KMS-11 (cell line): ENCODE results near the gene ARHGAP24.

Source experiments
- H2AFZ ChIP-seq: fragments of 200-600 bp; sonication (generic); 2 replicates; pipeline ENCODE4 v1.6.1; 2016; ENCODE audit warnings: antibody characterized with exemption, mixed run types, low read depth
- H3K27ac ChIP-seq: fragments of 200-600 bp; sonication (generic); 2 replicates; pipeline ENCODE4 v1.6.1; 2016; ENCODE audit warnings: mild to moderate bottlenecking, mixed run types
- H3K27me3 ChIP-seq: fragments of 200-600 bp; sonication (generic); 2 replicates; pipeline ENCODE4 v1.6.1; 2017; ENCODE audit warnings: mild to moderate bottlenecking, low read depth, mixed run types, moderate library complexity; ENCODE audit not compliant: insufficient read depth
- H3K36me3 ChIP-seq: fragments of 200-600 bp; sonication (generic); 2 replicates; pipeline ENCODE4 v1.6.1; 2017; ENCODE audit warnings: mild to moderate bottlenecking, mixed run types; ENCODE audit not compliant: insufficient read depth
- H3K4me1 ChIP-seq: fragments of 200-600 bp; sonication (generic); 2 replicates; pipeline ENCODE4 v1.6.1; 2016; ENCODE audit warnings: mild to moderate bottlenecking, low read depth, mixed run types; ENCODE audit not compliant: poor library complexity, severe bottlenecking
- H3K4me2 ChIP-seq: fragments of 200-600 bp; sonication (generic); 2 replicates; pipeline ENCODE4 v1.7.0; 2016; ENCODE audit warnings: mild to moderate bottlenecking, mixed run types
- H3K4me3 ChIP-seq: fragments of 200-600 bp; sonication (generic); IDR thresholded peaks from 2 replicates; pipeline ENCODE4 v1.6.1; 2017; ENCODE audit warnings: low read depth, low read length, mixed read lengths; ENCODE audit not compliant: insufficient read depth
- H3K79me2 ChIP-seq: fragments of 200-600 bp; sonication (generic); 2 replicates; pipeline ENCODE4 v1.6.1; 2016; ENCODE audit warnings: low read depth, mixed run types; ENCODE audit not compliant: insufficient read depth
- H3K9ac ChIP-seq: fragments of 200-600 bp; sonication (generic); 2 replicates; pipeline ENCODE4 v1.6.1; 2016; ENCODE audit warnings: mild to moderate bottlenecking, mixed run types
- H4K20me1 ChIP-seq: fragments of 200-600 bp; sonication (generic); 2 replicates; pipeline ENCODE4 v1.6.1; 2016; ENCODE audit warnings: mild to moderate bottlenecking, mixed run types; ENCODE audit not compliant: insufficient read depth
- TF ChIP-seq, protein P1 (sequence below): fragments of 200-600 bp; sonication (generic); conservative IDR thresholded peaks from 2 replicates; pipeline ENCODE4 v1.6.1; 2017; ENCODE audit warnings: low read depth, mild to moderate bottlenecking, antibody characterized with exemption, low read length, moderate library complexity, mixed read lengths

The ARHGAP24 gene

DNA sequence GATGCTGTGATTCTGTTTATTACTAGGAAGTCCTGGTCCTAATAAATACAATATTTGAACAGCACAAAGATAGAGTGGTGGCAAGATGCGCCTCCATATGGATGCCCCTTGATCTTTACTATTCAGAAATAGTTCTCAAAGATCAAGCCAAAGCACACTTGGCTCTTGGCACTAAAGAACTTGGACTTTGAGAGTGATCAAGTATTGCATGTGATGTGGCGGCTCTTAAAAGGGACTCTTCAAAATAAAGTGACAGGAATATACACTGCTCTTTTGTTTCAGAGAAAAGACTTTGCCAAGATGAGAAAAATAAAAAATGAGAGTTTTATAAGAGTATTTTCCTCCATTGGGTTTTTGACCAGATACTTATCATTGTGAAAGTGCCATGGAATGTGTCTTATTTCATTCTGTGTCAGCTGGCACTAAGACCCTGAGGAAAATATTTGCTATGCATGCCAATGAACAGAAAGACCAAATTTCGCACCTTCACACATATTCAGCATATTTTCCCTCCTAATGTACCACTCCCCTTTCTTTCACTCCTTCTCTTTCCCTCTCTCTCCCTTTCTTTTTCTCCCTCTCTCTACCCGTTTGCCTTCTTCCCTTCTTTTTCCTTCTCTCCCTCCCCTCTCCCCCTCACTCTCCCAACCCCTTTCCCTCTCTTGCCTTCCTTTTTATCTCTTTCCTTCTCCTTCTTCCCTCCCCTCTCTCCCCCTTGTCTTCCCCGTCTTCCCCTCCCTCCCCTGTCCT, 35.1 kb downstream of the ARHGAP24 start:
- no peak overlapping the region for H3K27ac ChIP-seq
- no peaks in the 10 kb centered on the region for H3K79me2 ChIP-seq
- H3K27me3 ChIP-seq = no peaks in the 10 kb centered on the region
- H3K4me3 ChIP-seq = no peak overlapping the region
- H2AFZ ChIP-seq = no peak overlapping the region
- TF ChIP-seq, protein P1, sequence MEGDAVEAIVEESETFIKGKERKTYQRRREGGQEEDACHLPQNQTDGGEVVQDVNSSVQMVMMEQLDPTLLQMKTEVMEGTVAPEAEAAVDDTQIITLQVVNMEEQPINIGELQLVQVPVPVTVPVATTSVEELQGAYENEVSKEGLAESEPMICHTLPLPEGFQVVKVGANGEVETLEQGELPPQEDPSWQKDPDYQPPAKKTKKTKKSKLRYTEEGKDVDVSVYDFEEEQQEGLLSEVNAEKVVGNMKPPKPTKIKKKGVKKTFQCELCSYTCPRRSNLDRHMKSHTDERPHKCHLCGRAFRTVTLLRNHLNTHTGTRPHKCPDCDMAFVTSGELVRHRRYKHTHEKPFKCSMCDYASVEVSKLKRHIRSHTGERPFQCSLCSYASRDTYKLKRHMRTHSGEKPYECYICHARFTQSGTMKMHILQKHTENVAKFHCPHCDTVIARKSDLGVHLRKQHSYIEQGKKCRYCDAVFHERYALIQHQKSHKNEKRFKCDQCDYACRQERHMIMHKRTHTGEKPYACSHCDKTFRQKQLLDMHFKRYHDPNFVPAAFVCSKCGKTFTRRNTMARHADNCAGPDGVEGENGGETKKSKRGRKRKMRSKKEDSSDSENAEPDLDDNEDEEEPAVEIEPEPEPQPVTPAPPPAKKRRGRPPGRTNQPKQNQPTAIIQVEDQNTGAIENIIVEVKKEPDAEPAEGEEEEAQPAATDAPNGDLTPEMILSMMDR = no peak
- no peaks in the 10 kb centered on the region for H3K4me1 ChIP-seq
- no peak overlapping the region for H3K4me2 ChIP-seq
- H3K36me3 ChIP-seq = no peaks in the 10 kb centered on the region
- no peaks in the 10 kb centered on the region for H4K20me1 ChIP-seq
- H3K9ac ChIP-seq = no peak overlapping the region

DNA sequence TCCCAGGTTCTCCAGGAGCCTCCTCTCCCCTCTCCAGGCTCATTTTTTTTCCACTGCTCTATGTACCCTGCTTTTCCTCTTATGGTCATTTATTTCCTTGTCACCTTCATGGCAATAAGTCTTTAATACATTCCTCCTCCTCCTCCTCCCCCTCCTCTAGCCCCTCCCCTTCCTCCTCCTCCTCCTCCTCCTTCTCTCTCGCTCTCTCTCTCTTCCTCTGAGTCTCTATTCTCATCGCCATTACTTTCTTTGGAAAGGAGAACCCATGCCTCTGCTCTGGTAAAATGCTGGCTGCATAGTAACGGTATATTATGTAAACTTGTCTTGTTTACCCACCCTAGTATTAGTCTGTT, 35.7 kb downstream of the ARHGAP24 start:
- no peak overlapping the region for H3K4me3 ChIP-seq
- H3K79me2 ChIP-seq = no peaks in the 10 kb centered on the region
- H3K4me2 ChIP-seq = no peak overlapping the region
- no peaks in the 10 kb centered on the region for H3K27me3 ChIP-seq
- no peak overlapping the region for H3K9ac ChIP-seq
- TF ChIP-seq, protein P1 = no peak
- H3K4me1 ChIP-seq = no peaks in the 10 kb centered on the region
- no peak overlapping the region for H3K27ac ChIP-seq
- no peak overlapping the region for H2AFZ ChIP-seq
- H3K36me3 ChIP-seq = no peaks in the 10 kb centered on the region
- H4K20me1 ChIP-seq = no peaks in the 10 kb centered on the region

DNA sequence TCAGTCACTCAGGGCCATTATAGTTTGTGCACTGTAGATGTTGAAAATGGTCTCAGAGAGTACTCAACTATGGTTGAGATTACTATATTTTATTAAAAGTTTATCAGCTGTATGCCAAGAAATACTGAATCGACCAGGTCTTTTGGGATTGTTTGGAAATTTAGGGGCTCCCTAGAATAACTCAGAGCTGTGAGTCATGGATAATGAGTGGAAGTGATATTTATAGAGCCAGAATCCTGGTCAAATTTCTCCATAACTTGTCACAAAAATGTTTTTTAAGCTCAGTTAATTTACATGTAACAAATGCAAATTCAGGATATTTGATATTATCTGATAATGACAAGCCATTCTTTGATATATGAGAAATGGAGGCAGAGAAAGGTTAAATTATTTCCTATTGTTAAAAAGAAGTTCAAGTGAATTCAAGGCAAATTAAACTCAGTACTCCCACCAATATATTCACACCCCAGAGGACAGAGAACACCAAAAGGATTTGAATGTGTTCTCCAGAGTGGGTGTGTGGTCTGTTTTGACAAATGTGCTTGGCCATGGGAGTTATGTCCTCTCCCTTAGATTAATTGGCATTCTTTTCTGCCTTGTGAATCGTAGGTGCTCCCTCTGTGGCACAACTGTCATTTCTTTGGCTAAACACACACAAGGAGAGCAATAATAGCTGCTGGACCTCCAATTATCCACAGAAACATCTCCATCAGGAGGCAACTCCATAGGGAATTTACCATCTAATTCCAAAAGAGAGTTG, 37.7 kb downstream of the ARHGAP24 start:
- Histone ChIP-seq H2AFZ (no peak overlapping the region), H3K4me1 (no peaks in the 10 kb centered on the region), H4K20me1 (no peaks in the 10 kb centered on the region), H3K79me2 (no peaks in the 10 kb centered on the region), H3K4me3 (no peak overlapping the region), H3K4me2 (no peak overlapping the region), H3K27ac (no peak overlapping the region), H3K27me3 (no peaks in the 10 kb centered on the region), H3K36me3 (no peaks in the 10 kb centered on the region), H3K9ac (no peak overlapping the region)
- TF ChIP-seq, protein P1 = no peak

DNA sequence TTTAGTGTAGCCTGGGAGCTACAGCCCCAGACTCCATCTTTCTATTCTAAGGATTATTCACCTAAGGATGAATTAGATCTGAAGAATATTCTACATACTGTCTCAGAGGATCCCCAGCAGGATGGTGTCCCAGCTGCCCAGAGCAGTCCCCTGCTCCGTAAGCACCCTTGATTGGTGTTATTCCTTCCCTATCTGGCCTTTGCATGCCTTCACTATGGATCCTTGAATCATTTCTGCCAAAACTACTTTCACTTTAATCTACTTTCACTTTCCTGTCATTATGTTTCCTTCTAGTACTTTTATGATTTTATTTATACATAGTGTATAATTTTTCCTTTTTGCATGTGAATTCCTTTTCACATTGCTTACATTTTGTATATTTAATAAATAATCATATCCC, 39.2 kb downstream of the ARHGAP24 start:
- H3K79me2 ChIP-seq = no peaks in the 10 kb centered on the region
- H3K4me2 ChIP-seq = no peak overlapping the region
- no peaks in the 10 kb centered on the region for H4K20me1 ChIP-seq
- TF ChIP-seq, protein P1 = no peak
- H3K4me3 ChIP-seq = no peak overlapping the region
- no peak overlapping the region for H3K9ac ChIP-seq
- H3K4me1 ChIP-seq = no peaks in the 10 kb centered on the region
- H2AFZ ChIP-seq = no peak overlapping the region
- H3K27me3 ChIP-seq = no peaks in the 10 kb centered on the region
- H3K36me3 ChIP-seq = no peaks in the 10 kb centered on the region
- H3K27ac ChIP-seq = no peak overlapping the region
